Endothelial cell (in vitro differentiated cells): ENCODE data around the gene RAB30. TPM values are rescaled to one million over a fixed set of nuclear protein-coding genes. Genes with fewer than 3 reads are reported as not detected.

Experiments
- DNase-seq: peaks from one replicate; pipeline ENCODE4 v3.0.0; 2021; ENCODE audit warnings: low spot score
- H3K27ac Mint-ChIP-seq: one replicate; pipeline ENCODE4 v1.8.0; 2021; ENCODE audit warnings: mixed read lengths, inconsistent platforms; ENCODE audit not compliant: unreplicated experiment
- H3K27me3 Mint-ChIP-seq: one replicate; pipeline ENCODE4 v1.8.0; 2021; ENCODE audit warnings: mild to moderate bottlenecking, moderate library complexity, mixed read lengths, inconsistent platforms; ENCODE audit not compliant: unreplicated experiment
- H3K36me3 Mint-ChIP-seq: one replicate; pipeline ENCODE4 v1.8.0; 2021; ENCODE audit warnings: mild to moderate bottlenecking, low read depth, mixed read lengths, inconsistent platforms; ENCODE audit not compliant: unreplicated experiment
- H3K4me1 Mint-ChIP-seq: one replicate; pipeline ENCODE4 v1.8.0; 2021; ENCODE audit warnings: mild to moderate bottlenecking, mixed read lengths, inconsistent platforms; ENCODE audit not compliant: unreplicated experiment
- H3K4me3 Mint-ChIP-seq: one replicate; pipeline ENCODE4 v1.8.0; 2021; ENCODE audit warnings: mild to moderate bottlenecking, mixed read lengths, inconsistent platforms; ENCODE audit not compliant: unreplicated experiment
- H3K9me3 Mint-ChIP-seq: one replicate; pipeline ENCODE4 v1.8.0; 2021; ENCODE audit warnings: mixed read lengths, inconsistent platforms; ENCODE audit not compliant: unreplicated experiment
- total RNA-seq: library from RNA; stranded (reverse); fragmentation: NEBNext Ultra II Directional; extraction: Animal tissue kit (Norgen Biotek cat#: 25700); gene quantifications from one replicate; pipeline ENCODE4 v1.2.1, GENCODE V29; 2021; ENCODE audit not compliant: unreplicated experiment
- TF ChIP-seq, protein P1 (sequence below): fragments of 200-600 bp; sonication (generic); IDR thresholded peaks from one replicate; pipeline ENCODE4 v1.5.0; 2021; ENCODE audit warnings: antibody characterized with exemption; ENCODE audit not compliant: unreplicated experiment

Gene RAB30
- total RNA-seq, 1 donor from 2014 or later, result 18.6 TPM

DNA sequence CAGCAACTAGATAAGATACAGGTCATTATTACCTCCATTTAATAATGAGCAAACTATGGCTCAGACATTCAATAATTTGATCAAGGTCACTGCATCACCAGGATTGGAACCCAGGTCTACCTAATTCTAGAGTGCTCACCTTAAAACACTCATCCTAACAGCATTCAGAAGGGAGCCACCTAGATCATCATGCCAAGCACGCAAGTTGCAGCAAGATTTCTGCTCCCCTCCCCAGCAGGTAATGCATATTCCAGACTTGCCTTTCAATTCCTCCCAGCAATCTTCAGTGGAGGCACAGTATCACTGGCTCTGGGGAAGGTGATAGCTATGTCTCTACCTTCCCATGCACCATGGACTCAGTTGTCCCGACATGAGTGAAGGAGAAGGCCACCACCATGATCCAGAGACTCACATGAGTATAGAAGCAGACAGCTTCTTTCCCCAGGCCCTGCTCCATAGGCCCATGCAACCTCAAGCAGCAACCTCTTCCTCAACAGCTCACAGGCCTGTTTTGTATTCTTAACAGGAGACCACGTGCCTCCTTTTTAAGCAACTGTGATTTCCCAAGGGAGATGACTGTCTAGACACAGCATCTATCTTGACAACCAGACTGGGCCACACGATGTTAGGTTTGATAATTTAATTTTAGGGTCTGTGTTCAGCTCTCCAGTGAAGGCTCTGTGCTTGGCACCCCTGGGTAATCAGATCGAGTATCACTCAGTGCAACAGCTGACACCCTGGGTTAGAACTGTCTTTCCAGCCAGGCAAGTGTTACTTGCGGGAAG is 36.4 kb downstream of the RAB30 start:
- peaks cover 3% of the 10 kb centered on the region for H3K27me3 Mint-ChIP-seq
- no peak overlapping the region for H3K4me3 Mint-ChIP-seq
- H3K4me1 Mint-ChIP-seq, result peaks cover 7% of the 10 kb centered on the region
- peaks cover 4% of the 10 kb centered on the region for H3K36me3 Mint-ChIP-seq
- no peak for DNase-seq
- no peaks in the 10 kb centered on the region for H3K9me3 Mint-ChIP-seq
- no peak overlapping the region for H3K27ac Mint-ChIP-seq
- TF ChIP-seq, protein P1, sequence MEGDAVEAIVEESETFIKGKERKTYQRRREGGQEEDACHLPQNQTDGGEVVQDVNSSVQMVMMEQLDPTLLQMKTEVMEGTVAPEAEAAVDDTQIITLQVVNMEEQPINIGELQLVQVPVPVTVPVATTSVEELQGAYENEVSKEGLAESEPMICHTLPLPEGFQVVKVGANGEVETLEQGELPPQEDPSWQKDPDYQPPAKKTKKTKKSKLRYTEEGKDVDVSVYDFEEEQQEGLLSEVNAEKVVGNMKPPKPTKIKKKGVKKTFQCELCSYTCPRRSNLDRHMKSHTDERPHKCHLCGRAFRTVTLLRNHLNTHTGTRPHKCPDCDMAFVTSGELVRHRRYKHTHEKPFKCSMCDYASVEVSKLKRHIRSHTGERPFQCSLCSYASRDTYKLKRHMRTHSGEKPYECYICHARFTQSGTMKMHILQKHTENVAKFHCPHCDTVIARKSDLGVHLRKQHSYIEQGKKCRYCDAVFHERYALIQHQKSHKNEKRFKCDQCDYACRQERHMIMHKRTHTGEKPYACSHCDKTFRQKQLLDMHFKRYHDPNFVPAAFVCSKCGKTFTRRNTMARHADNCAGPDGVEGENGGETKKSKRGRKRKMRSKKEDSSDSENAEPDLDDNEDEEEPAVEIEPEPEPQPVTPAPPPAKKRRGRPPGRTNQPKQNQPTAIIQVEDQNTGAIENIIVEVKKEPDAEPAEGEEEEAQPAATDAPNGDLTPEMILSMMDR, result no peak

DNA sequence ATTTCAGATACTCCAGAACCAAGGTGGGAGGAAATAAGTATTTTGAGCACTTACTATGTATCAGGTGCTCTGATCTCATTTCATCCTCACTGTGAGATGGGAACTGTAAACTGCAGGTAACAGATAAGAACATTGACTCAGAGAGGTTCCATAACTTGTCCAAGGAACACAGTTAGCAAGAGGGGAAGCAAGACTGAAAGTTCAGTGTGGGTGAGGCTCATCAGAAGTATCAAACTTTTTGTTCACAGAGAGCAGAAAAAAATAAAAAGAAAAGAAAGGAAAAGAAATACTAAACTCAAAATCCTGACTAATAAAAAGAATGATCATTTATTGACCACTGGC is 37.1 kb downstream of the RAB30 start:
- Mint-ChIP-seq H3K36me3 (peaks cover 1% of the 10 kb centered on the region), H3K9me3 (no peaks in the 10 kb centered on the region), H3K4me3 (no peak overlapping the region), H3K27me3 (peaks cover 2% of the 10 kb centered on the region), H3K4me1 (peaks cover 4% of the 10 kb centered on the region), H3K27ac (no peak overlapping the region)
- DNase-seq, result no peak
- TF ChIP-seq, protein P1, result no peak

GRCh38 chr11:83033972-83034672 is 37.6 kb downstream of the RAB30 start:
- Mint-ChIP-seq H3K36me3 (no peaks in the 10 kb centered on the region), H3K4me1 (peaks cover 3% of the 10 kb centered on the region), H3K4me3 (no peak overlapping the region), H3K27ac (no peak overlapping the region), H3K27me3 (no peaks in the 10 kb centered on the region), H3K9me3 (no peaks in the 10 kb centered on the region)
- DNase-seq, result no peak
- TF ChIP-seq, protein P1, result no peak

GRCh38 chr11:83033371-83033770 is 38.3 kb downstream of the RAB30 start:
- Mint-ChIP-seq H3K4me3 (no peak overlapping the region), H3K36me3 (no peaks in the 10 kb centered on the region), H3K4me1 (peaks cover 3% of the 10 kb centered on the region), H3K9me3 (no peaks in the 10 kb centered on the region), H3K27me3 (no peaks in the 10 kb centered on the region), H3K27ac (no peak overlapping the region)
- no peak for DNase-seq
- TF ChIP-seq, protein P1, result no peak

DNA sequence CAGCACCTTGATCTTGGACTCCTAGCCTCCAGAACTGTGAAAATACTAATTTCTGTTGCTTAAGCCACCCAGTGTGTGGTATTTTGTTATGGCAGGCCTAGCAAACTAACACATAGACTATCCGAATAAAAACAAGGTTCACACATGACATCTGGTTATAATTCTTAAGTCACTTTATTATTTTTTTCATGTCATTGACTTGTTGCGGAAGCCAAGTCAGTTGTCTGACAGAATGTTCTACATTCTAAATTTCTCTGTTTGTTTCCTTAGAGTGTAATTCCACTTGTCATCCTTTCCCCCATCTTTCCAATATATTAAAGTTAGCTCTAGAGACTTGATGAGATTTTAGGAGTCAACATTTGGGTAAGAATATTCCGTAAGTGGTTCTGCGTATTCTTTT is 40.6 kb downstream of the RAB30 start:
- peaks cover 3% of the 10 kb centered on the region for H3K4me1 Mint-ChIP-seq
- no peak for DNase-seq
- TF ChIP-seq, protein P1, result no peak
- H3K4me3 Mint-ChIP-seq, result no peak overlapping the region
- H3K27me3 Mint-ChIP-seq, result no peaks in the 10 kb centered on the region
- no peaks in the 10 kb centered on the region for H3K36me3 Mint-ChIP-seq
- H3K27ac Mint-ChIP-seq, result no peak overlapping the region
- no peaks in the 10 kb centered on the region for H3K9me3 Mint-ChIP-seq
